ENCODE data around the gene FOXE1. TPM values are rescaled to one million over a fixed set of nuclear protein-coding genes. Genes with fewer than 3 reads are reported as not detected.

Gene FOXE1
- total and polyA plus RNA-seq, 2 donors (not counting 1 experiment from before 2014, with no cell fraction given): 2.0 TPM; not detected in 1

DNA sequence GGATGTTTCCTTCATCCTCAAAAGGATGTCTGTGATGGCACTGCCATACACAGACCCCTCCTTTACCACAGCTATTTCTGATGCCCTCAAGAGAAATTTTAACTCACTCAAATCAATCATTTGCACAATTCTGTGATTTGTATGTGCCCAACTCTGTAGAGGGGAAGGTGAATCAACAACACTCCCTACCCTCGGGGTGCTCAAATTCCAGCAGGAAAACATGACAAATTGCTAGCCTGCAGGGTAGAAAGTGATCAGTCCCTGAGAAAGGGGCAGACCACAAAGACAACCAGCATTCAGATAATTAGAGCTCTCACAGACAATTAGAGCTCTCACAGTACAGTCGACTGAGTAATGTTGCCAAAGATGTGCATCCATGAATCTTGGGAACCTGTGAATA lies 45.3 kb upstream of the FOXE1 start:
- Histone ChIP-seq H3K27me3 (ENCODE audit: control insufficient read depth, insufficient read depth, low read length) (peaks cover 8% of the 10 kb centered on the region), H3K4me1 (ENCODE audit: control insufficient read depth, extremely low read depth, insufficient read depth, low read length) (no peaks in the 10 kb centered on the region), H3K4me2 (ENCODE audit: extremely low read depth, insufficient read depth, low read length) (no peak overlapping the region), H3K9ac (ENCODE audit: insufficient read depth, low read length) (no peak overlapping the region), H3K4me3 (replicated peaks in 1 of 4; ENCODE audit: control extremely low read depth in 1 of 4, insufficient read depth in 1 of 4, low read depth in 3 of 4, low read length in 4 of 4) (no peak overlapping the region), H3K36me3 (ENCODE audit: control insufficient read depth, insufficient read depth, low read length) (no peaks in the 10 kb centered on the region), H2AFZ (ENCODE audit: low read length) (no peak overlapping the region), H3K79me2 (ENCODE audit: control insufficient read depth, insufficient read depth, low read length) (no peaks in the 10 kb centered on the region), H3K27ac (ENCODE audit: insufficient read depth, low read length) (no peak overlapping the region), H3K9me3 (ENCODE audit: control insufficient read depth, insufficient read depth, low read depth, low read length) (no peaks in the 10 kb centered on the region), H4K20me1 (ENCODE audit: control insufficient read depth, extremely low read depth, insufficient read depth, low read length) (no peaks in the 10 kb centered on the region)
- TF ChIP-seq, protein P1, sequence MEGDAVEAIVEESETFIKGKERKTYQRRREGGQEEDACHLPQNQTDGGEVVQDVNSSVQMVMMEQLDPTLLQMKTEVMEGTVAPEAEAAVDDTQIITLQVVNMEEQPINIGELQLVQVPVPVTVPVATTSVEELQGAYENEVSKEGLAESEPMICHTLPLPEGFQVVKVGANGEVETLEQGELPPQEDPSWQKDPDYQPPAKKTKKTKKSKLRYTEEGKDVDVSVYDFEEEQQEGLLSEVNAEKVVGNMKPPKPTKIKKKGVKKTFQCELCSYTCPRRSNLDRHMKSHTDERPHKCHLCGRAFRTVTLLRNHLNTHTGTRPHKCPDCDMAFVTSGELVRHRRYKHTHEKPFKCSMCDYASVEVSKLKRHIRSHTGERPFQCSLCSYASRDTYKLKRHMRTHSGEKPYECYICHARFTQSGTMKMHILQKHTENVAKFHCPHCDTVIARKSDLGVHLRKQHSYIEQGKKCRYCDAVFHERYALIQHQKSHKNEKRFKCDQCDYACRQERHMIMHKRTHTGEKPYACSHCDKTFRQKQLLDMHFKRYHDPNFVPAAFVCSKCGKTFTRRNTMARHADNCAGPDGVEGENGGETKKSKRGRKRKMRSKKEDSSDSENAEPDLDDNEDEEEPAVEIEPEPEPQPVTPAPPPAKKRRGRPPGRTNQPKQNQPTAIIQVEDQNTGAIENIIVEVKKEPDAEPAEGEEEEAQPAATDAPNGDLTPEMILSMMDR (conservative IDR thresholded peaks at IDR 0.05 in 1 of 2, IDR thresholded peaks at IDR 0.05 in 1 of 2; ENCODE audit: low read depth in 1 of 2, low read length in 2 of 2): no peak
- TF ChIP-seq EZH2 (IDR thresholded peaks at IDR 0.05; ENCODE audit: low read length, missing control alignments): no peak
- DNase-seq (ENCODE audit: low read depth in 2 of 2): no peak

DNA sequence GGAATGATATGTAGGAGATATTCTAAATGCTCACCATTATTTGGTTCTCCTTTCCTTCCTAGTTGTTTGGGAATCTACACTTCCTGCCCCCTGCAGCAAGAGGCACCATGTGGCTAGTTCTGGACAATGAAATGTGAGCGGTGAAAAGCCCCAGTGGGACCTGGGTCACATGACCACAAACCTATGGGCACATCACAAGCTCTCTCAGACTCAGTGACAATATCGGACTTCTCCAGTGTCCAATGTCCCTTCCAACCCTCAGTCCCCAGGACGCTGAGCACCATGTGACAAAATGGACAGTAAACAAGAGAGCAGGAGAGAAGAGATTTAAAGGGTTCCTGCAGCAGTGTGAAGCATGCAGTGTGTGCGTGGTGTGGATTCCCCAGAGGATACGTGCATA lies 44.6 kb upstream of the FOXE1 start:
- Histone ChIP-seq H3K4me2 (ENCODE audit: extremely low read depth, insufficient read depth, low read length) (no peak overlapping the region), H3K9ac (ENCODE audit: insufficient read depth, low read length) (no peak overlapping the region), H3K4me1 (ENCODE audit: control insufficient read depth, extremely low read depth, insufficient read depth, low read length) (no peaks in the 10 kb centered on the region), H4K20me1 (ENCODE audit: control insufficient read depth, extremely low read depth, insufficient read depth, low read length) (no peaks in the 10 kb centered on the region), H3K9me3 (ENCODE audit: control insufficient read depth, insufficient read depth, low read depth, low read length) (no peaks in the 10 kb centered on the region), H3K4me3 (replicated peaks in 1 of 4; ENCODE audit: control extremely low read depth in 1 of 4, insufficient read depth in 1 of 4, low read depth in 3 of 4, low read length in 4 of 4) (no peak overlapping the region), H3K79me2 (ENCODE audit: control insufficient read depth, insufficient read depth, low read length) (no peaks in the 10 kb centered on the region), H3K36me3 (ENCODE audit: control insufficient read depth, insufficient read depth, low read length) (no peaks in the 10 kb centered on the region), H3K27ac (ENCODE audit: insufficient read depth, low read length) (no peak overlapping the region), H3K27me3 (ENCODE audit: control insufficient read depth, insufficient read depth, low read length) (peaks cover 8% of the 10 kb centered on the region), H2AFZ (ENCODE audit: low read length) (no peak overlapping the region)
- no peak for DNase-seq (ENCODE audit: low read depth in 2 of 2)
- no peak for TF ChIP-seq EZH2 (IDR thresholded peaks at IDR 0.05; ENCODE audit: low read length, missing control alignments)
- TF ChIP-seq, protein P1 (conservative IDR thresholded peaks at IDR 0.05 in 1 of 2, IDR thresholded peaks at IDR 0.05 in 1 of 2; ENCODE audit: low read depth in 1 of 2, low read length in 2 of 2): no peak

DNA sequence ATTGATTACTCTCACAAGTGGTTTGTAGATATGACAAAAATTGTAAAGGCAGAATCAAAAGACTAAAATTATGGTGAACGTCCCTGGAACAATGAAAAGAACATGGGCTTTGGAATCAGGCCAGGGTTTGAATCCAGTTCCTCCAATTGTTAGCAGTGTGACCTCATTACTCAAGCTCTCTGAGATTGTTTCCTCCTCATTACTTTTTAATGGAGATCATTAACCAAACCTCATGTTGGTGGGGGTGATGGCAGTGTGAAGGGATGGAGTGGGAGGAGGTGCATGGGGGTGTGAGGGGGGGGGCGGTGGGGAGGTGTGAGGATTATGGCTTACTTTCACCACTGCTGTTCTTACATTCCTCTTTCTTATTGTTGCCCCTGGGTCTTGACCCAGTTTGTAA lies 44.1 kb upstream of the FOXE1 start:
- TF ChIP-seq, protein P1 (conservative IDR thresholded peaks at IDR 0.05 in 1 of 2, IDR thresholded peaks at IDR 0.05 in 1 of 2; ENCODE audit: low read depth in 1 of 2, low read length in 2 of 2): no peak
- TF ChIP-seq EZH2 (IDR thresholded peaks at IDR 0.05; ENCODE audit: low read length, missing control alignments): no peak
- Histone ChIP-seq H3K4me1 (ENCODE audit: control insufficient read depth, extremely low read depth, insufficient read depth, low read length) (no peaks in the 10 kb centered on the region), H3K27ac (ENCODE audit: insufficient read depth, low read length) (no peak overlapping the region), H4K20me1 (ENCODE audit: control insufficient read depth, extremely low read depth, insufficient read depth, low read length) (no peaks in the 10 kb centered on the region), H3K36me3 (ENCODE audit: control insufficient read depth, insufficient read depth, low read length) (no peaks in the 10 kb centered on the region), H3K79me2 (ENCODE audit: control insufficient read depth, insufficient read depth, low read length) (no peaks in the 10 kb centered on the region), H3K4me2 (ENCODE audit: extremely low read depth, insufficient read depth, low read length) (no peak overlapping the region), H3K9me3 (ENCODE audit: control insufficient read depth, insufficient read depth, low read depth, low read length) (no peaks in the 10 kb centered on the region), H3K27me3 (ENCODE audit: control insufficient read depth, insufficient read depth, low read length) (peaks cover 6% of the 10 kb centered on the region), H3K9ac (ENCODE audit: insufficient read depth, low read length) (no peak overlapping the region), H2AFZ (ENCODE audit: low read length) (no peak overlapping the region), H3K4me3 (replicated peaks in 1 of 4; ENCODE audit: control extremely low read depth in 1 of 4, insufficient read depth in 1 of 4, low read depth in 3 of 4, low read length in 4 of 4) (no peak overlapping the region)
- peak in 1 of 2 donors; percentile 14 for DNase-seq (ENCODE audit: low read depth in 2 of 2)

All from fibroblast of lung (primary cell).